Coronary artery (tissue), 2 donors: ENCODE results near the gene BAZ1B.

ENCODE experiments used
- DNase-seq: peaks from one replicate; pipeline ENCODE4 v3.0.0-alpha.2; 2017; ENCODE audit warnings: low spot score
- H3K27ac ChIP-seq, 2 donors: fragments of 200-600 bp; sonication (generic); one replicate each; pipeline ENCODE4 v1.5.1; 2016 to 2019
- H3K4me3 ChIP-seq: fragments of 200-600 bp; sonication (generic); 2 replicates; pipeline ENCODE4 v1.5.1; 2016; ENCODE audit warnings: mild to moderate bottlenecking, moderate library complexity
- CTCF ChIP-seq: fragments of 200-600 bp; sonication (generic); IDR thresholded peaks from one replicate; pipeline ENCODE4 v1.5.1; 2019; ENCODE audit warnings: antibody characterized with exemption

BAZ1B gene

GRCh38 chr7:73397521-73398281 is 124.4 kb downstream of the BAZ1B start:
- no peak for TF ChIP-seq CTCF
- Histone ChIP-seq H3K27ac (no peak overlapping the region), H3K4me3 (peak overlapping the region; percentile 28)
- no peak for DNase-seq

GRCh38 chr7:73395538-73396503 is 126.3 kb downstream of the BAZ1B start:
- no peak for TF ChIP-seq CTCF
- Histone ChIP-seq H3K4me3 (no peak overlapping the region), H3K27ac (no peak overlapping the region)
- DNase-seq, result no peak

- no peak for DNase-seq
- Histone ChIP-seq H3K4me3 (no peak overlapping the region), H3K27ac (no peak overlapping the region)
- no peak for TF ChIP-seq CTCF
Observed at GRCh38 chr7:73394422-73394821, 127.7 kb downstream of the BAZ1B start.

GRCh38 chr7:73391396-73391795 is 130.7 kb downstream of the BAZ1B start:
- H3K4me3 ChIP-seq, result no peak overlapping the region
- DNase-seq, result no peak
- no peak for TF ChIP-seq CTCF
- H3K27ac ChIP-seq, result no peak overlapping the region
